Activated CD8-positive, alpha-beta memory T cell treated with anti-CD3 and anti-CD28 coated beads, Interleukin-2, amount 10 ng/mL, durations not matched to agents 7 days and 5 days (primary cell): ENCODE data around the gene OR52K1. TPM values are rescaled to one million over a fixed set of nuclear protein-coding genes. Genes with fewer than 3 reads are reported as not detected.
"Not testable (repeated sequence)": the region's sequence is repeated elsewhere in the genome, so short reads cannot be mapped to it uniquely, and the experiment has no call there.

Experiments
- ATAC-seq: fragments of 150-1000 bp; cut with Tn5 transposase; one replicate; pipeline ENCODE4 v1.10.0; 2021; ENCODE audit warnings: moderate library complexity
- CTCF ChIA-PET: fragments of 350-600 bp; sonication (Branson Sonifier 250); formaldehyde crosslinking; loops from one replicate; lab custom pipeline; 2021; ENCODE audit warnings: antibody characterized with exemption; lab: Charles Lee
- DNase-seq: peaks from one replicate; pipeline ENCODE4 v3.0.0-alpha.2; 2020
- H3K27ac Mint-ChIP-seq: one replicate; pipeline ENCODE4 v1.8.0; 2021; ENCODE audit warnings: mild to moderate bottlenecking, mixed read lengths
- H3K27me3 Mint-ChIP-seq: one replicate; pipeline ENCODE4 v1.8.0; 2021; ENCODE audit warnings: mixed read lengths
- H3K36me3 Mint-ChIP-seq: one replicate; pipeline ENCODE4 v1.8.0; 2021; ENCODE audit warnings: mild to moderate bottlenecking, mixed read lengths
- H3K4me1 Mint-ChIP-seq: one replicate; pipeline ENCODE4 v1.8.0; 2021; ENCODE audit warnings: mixed read lengths
- H3K4me3 Mint-ChIP-seq: one replicate; pipeline ENCODE4 v1.8.0; 2021; ENCODE audit warnings: mild to moderate bottlenecking, moderate library complexity, mixed read lengths
- H3K9me3 Mint-ChIP-seq: one replicate; pipeline ENCODE4 v1.8.0; 2022; ENCODE audit warnings: low read depth, mixed read lengths
- total RNA-seq, 2 experiments: library from RNA; stranded (reverse); gene quantifications; one replicate each; pipeline ENCODE4 v1.2.3, GENCODE V29; 2021

Gene OR52K1
- total RNA-seq, 2 experiments from 2014 or later = not detected

GRCh38 chr11:4466131-4466870 is 16.1 kb upstream of the OR52K1 start:
- DNase-seq (no peak), ATAC-seq (no peak)
- Mint-ChIP-seq H3K27ac (no peak overlapping the region), H3K36me3 (peaks cover 17% of the 10 kb centered on the region), H3K9me3 (peaks cover 10% of the 10 kb centered on the region), H3K4me3 (no peak overlapping the region), H3K27me3 (peaks cover 13% of the 10 kb centered on the region), H3K4me1 (peaks cover 10% of the 10 kb centered on the region)
- CTCF ChIA-PET = interaction anchor here (1.3 kb wide), 1 partner anchor 279 kb away, joined by 3 read pairs; no protein-coding TSS in a partner anchor

- Mint-ChIP-seq H3K27ac (no peak overlapping the region), H3K4me3 (no peak overlapping the region), H3K36me3 (peaks cover 17% of the 10 kb centered on the region), H3K9me3 (peaks cover 10% of the 10 kb centered on the region), H3K27me3 (peaks cover 17% of the 10 kb centered on the region), H3K4me1 (peaks cover 10% of the 10 kb centered on the region)
- CTCF ChIA-PET = interaction anchor here (1.3 kb wide), 1 partner anchor 279 kb away, joined by 3 read pairs; no protein-coding TSS in a partner anchor
- no peak for DNase-seq
- no peak for ATAC-seq
Observed at GRCh38 chr11:4466871-4467442, 15.5 kb upstream of the OR52K1 start.

- no peak overlapping the region for H3K27ac Mint-ChIP-seq
- H3K9me3 Mint-ChIP-seq = peaks cover 8% of the 10 kb centered on the region
- ATAC-seq = no peak
- no peak overlapping the region for H3K4me3 Mint-ChIP-seq
- DNase-seq = no peak
- CTCF ChIA-PET = no interaction called here
- peaks cover 17% of the 10 kb centered on the region for H3K36me3 Mint-ChIP-seq
- H3K27me3 Mint-ChIP-seq = peaks cover 24% of the 10 kb centered on the region
- H3K4me1 Mint-ChIP-seq = peaks cover 10% of the 10 kb centered on the region
Observed at GRCh38 chr11:4467811-4468606, 14.4 kb upstream of the OR52K1 start.

GRCh38 chr11:4479644-4480043 is 2.8 kb upstream of the OR52K1 start:
- Mint-ChIP-seq H3K27me3 (peaks cover 23% of the 10 kb centered on the region), H3K9me3 (no peaks in the 10 kb centered on the region), H3K4me1 (peaks cover 10% of the 10 kb centered on the region), H3K27ac (no peak overlapping the region), H3K36me3 (no peaks in the 10 kb centered on the region), H3K4me3 (no peak overlapping the region)
- ATAC-seq (no peak), DNase-seq (no peak)
- CTCF ChIA-PET = interaction anchor here (0.7 to 1.0 kb wide), 3 partner anchors 13 to 292 kb away, joined by 3 to 4 read pairs (median 3); no protein-coding TSS in a partner anchor

GRCh38 chr11:4480577-4481239 is 1.7 kb upstream of the OR52K1 start:
- no peak for DNase-seq
- no peaks in the 10 kb centered on the region for H3K9me3 Mint-ChIP-seq
- H3K4me1 Mint-ChIP-seq = peaks cover 10% of the 10 kb centered on the region
- no peak overlapping the region for H3K4me3 Mint-ChIP-seq
- CTCF ChIA-PET = no interaction called here
- H3K27ac Mint-ChIP-seq = no peak overlapping the region
- no peaks in the 10 kb centered on the region for H3K36me3 Mint-ChIP-seq
- peaks cover 23% of the 10 kb centered on the region for H3K27me3 Mint-ChIP-seq
- no peak for ATAC-seq

GRCh38 chr11:4481240-4481582 is 1.2 kb upstream of the OR52K1 start:
- CTCF ChIA-PET = no interaction called here

GRCh38 chr11:4484310-4484709 is 1.9 kb downstream of the OR52K1 start:
- peaks cover 10% of the 10 kb centered on the region for H3K4me1 Mint-ChIP-seq
- H3K27ac Mint-ChIP-seq = no peak overlapping the region
- H3K4me3 Mint-ChIP-seq = no peak overlapping the region
- CTCF ChIA-PET = no interaction called here
- no peaks in the 10 kb centered on the region for H3K9me3 Mint-ChIP-seq
- DNase-seq (no peak), ATAC-seq (no peak)
- no peaks in the 10 kb centered on the region for H3K36me3 Mint-ChIP-seq
- H3K27me3 Mint-ChIP-seq = peaks cover 13% of the 10 kb centered on the region

More at GRCh38 chr11:4481240-4481582, 1.2 kb upstream of the OR52K1 start:
- H3K27me3 Mint-ChIP-seq = peaks cover 23% of the 10 kb centered on the region
- DNase-seq = no peak
- H3K4me1 Mint-ChIP-seq = peaks cover 10% of the 10 kb centered on the region
- no peak overlapping the region for H3K27ac Mint-ChIP-seq
- no peak overlapping the region for H3K4me3 Mint-ChIP-seq
- ATAC-seq = no peak
- no peaks in the 10 kb centered on the region for H3K9me3 Mint-ChIP-seq
- H3K36me3 Mint-ChIP-seq = no peaks in the 10 kb centered on the region

GRCh38 chr11:4491405-4491804 is 9.0 kb downstream of the OR52K1 start:
- H3K4me3 Mint-ChIP-seq, H3K9me3 Mint-ChIP-seq, H3K27ac Mint-ChIP-seq, H3K36me3 Mint-ChIP-seq, H3K4me1 Mint-ChIP-seq, DNase-seq, ATAC-seq: not testable (repeated sequence)
- peaks cover 32% of the 10 kb centered on the region for H3K27me3 Mint-ChIP-seq
- CTCF ChIA-PET = interaction anchor here (6.6 kb wide), 1 partner anchor 305 kb away, joined by 97 read pairs; no protein-coding TSS in a partner anchor

- CTCF ChIA-PET = interaction anchor here (1.2 to 6.6 kb wide), 3 partner anchors 12 to 310 kb away, joined by 3 to 97 read pairs (median 6); no protein-coding TSS in a partner anchor
- H3K36me3 Mint-ChIP-seq = peaks cover 2% of the 10 kb centered on the region
- peaks cover 39% of the 10 kb centered on the region for H3K27me3 Mint-ChIP-seq
- H3K27ac Mint-ChIP-seq = no peak overlapping the region
- H3K4me3 Mint-ChIP-seq = no peak overlapping the region
- DNase-seq (no peak), ATAC-seq (no peak)
- H3K4me1 Mint-ChIP-seq = peaks cover 3% of the 10 kb centered on the region
- H3K9me3 Mint-ChIP-seq = no peaks in the 10 kb centered on the region
Observed at GRCh38 chr11:4491878-4492606, 9.6 kb downstream of the OR52K1 start.

- H3K36me3 Mint-ChIP-seq = peaks cover 2% of the 10 kb centered on the region
- H3K27ac Mint-ChIP-seq = no peak overlapping the region
- peaks cover 3% of the 10 kb centered on the region for H3K4me1 Mint-ChIP-seq
- CTCF ChIA-PET = interaction anchor here (0.8 to 6.6 kb wide), 5 partner anchors 9 to 307 kb away, joined by 3 to 97 read pairs (median 3); no protein-coding TSS in a partner anchor
- no peak for DNase-seq
- no peaks in the 10 kb centered on the region for H3K9me3 Mint-ChIP-seq
- H3K27me3 Mint-ChIP-seq = peaks cover 40% of the 10 kb centered on the region
- H3K4me3 Mint-ChIP-seq = no peak overlapping the region
- no peak for ATAC-seq
Observed at GRCh38 chr11:4493480-4493818, 11.0 kb downstream of the OR52K1 start.

- H3K27me3 Mint-ChIP-seq = peaks cover 43% of the 10 kb centered on the region
- H3K9me3 Mint-ChIP-seq = no peaks in the 10 kb centered on the region
- no peak overlapping the region for H3K27ac Mint-ChIP-seq
- ATAC-seq (no peak), DNase-seq (no peak)
- H3K36me3 Mint-ChIP-seq = peaks cover 2% of the 10 kb centered on the region
- H3K4me1 Mint-ChIP-seq = peaks cover 3% of the 10 kb centered on the region
- no peak overlapping the region for H3K4me3 Mint-ChIP-seq
- CTCF ChIA-PET = interaction anchor here (6.6 kb wide), 1 partner anchor 309 kb away, joined by 97 read pairs; no protein-coding TSS in a partner anchor
Observed at GRCh38 chr11:4495487-4495886, 13.0 kb downstream of the OR52K1 start.

GRCh38 chr11:4495986-4496385 is 13.5 kb downstream of the OR52K1 start:
- peaks cover 2% of the 10 kb centered on the region for H3K36me3 Mint-ChIP-seq
- no peaks in the 10 kb centered on the region for H3K9me3 Mint-ChIP-seq
- DNase-seq (no peak), ATAC-seq (no peak)
- no peak overlapping the region for H3K27ac Mint-ChIP-seq
- CTCF ChIA-PET = interaction anchor here (6.6 kb wide), 1 partner anchor 309 kb away, joined by 97 read pairs; no protein-coding TSS in a partner anchor
- H3K27me3 Mint-ChIP-seq = peaks cover 45% of the 10 kb centered on the region
- peaks cover 3% of the 10 kb centered on the region for H3K4me1 Mint-ChIP-seq
- H3K4me3 Mint-ChIP-seq = no peak overlapping the region
